HepG2 (cell line): ENCODE results near the gene BABAM2. TPM values are rescaled to one million over a fixed set of nuclear protein-coding genes. Genes with fewer than 3 reads are reported as not detected.

Experiments
- ATAD3A ChIP-seq: sonication (generic); formaldehyde crosslinking; IDR thresholded peaks from 2 replicates; pipeline ENCODE4 v1.4.0; 2020; ENCODE audit warnings: missing genetic modification reagents
- ATF7-NPFF ChIP-seq: sonication (generic); formaldehyde crosslinking; IDR thresholded peaks from 2 replicates; pipeline ENCODE4 v1.8.1; 2023; ENCODE audit warnings: mild to moderate bottlenecking, low read depth, missing genetic modification reagents, moderate library complexity
- BCL6 ChIP-seq: IDR thresholded peaks from 2 replicates; pipeline ENCODE4 v1.6.1; 2016; ENCODE audit warnings: missing genetic modification reagents, missing compliant biosample characterization
- BRCA1 ChIP-seq: sonication (generic); formaldehyde crosslinking; IDR thresholded peaks from 2 replicates; pipeline ENCODE4 v1.4.0; 2020; ENCODE audit warnings: missing genetic modification reagents
- CREB3 ChIP-seq: sonication (generic); formaldehyde crosslinking; IDR thresholded peaks from 2 replicates; pipeline ENCODE4 v1.5.0; 2020; ENCODE audit warnings: missing genetic modification reagents
- GPN1 ChIP-seq: sonication (generic); formaldehyde crosslinking; IDR thresholded peaks from 2 replicates; pipeline ENCODE4 v1.5.1; 2020; ENCODE audit warnings: missing genetic modification reagents, borderline replicate concordance
- HOXA7 ChIP-seq: sonication (generic); formaldehyde crosslinking; IDR thresholded peaks from 2 replicates; pipeline ENCODE4 v1.8.1; 2022; ENCODE audit warnings: mild to moderate bottlenecking, missing genetic modification reagents, moderate library complexity
- IKZF4 ChIP-seq: sonication (generic); formaldehyde crosslinking; IDR thresholded peaks from 2 replicates; pipeline ENCODE4 v1.5.1; 2020; ENCODE audit warnings: borderline replicate concordance, mild to moderate bottlenecking, low read depth, missing genetic modification reagents; ENCODE audit errors: not compliant biosample characterization
- KAT7 ChIP-seq: IDR thresholded peaks from 2 replicates; pipeline ENCODE4 v1.6.1; 2018; ENCODE audit warnings: borderline replicate concordance, missing compliant biosample characterization
- MTA1 ChIP-seq: sonication (generic); formaldehyde crosslinking; IDR thresholded peaks from 2 replicates; pipeline ENCODE4 v1.4.0; 2020; ENCODE audit warnings: missing genetic modification reagents, mild to moderate bottlenecking, borderline replicate concordance
- NFRKB ChIP-seq: fragments of 450-650 bp; IDR thresholded peaks from 2 replicates; pipeline ENCODE4 v1.6.1; 2017
- PRPF4 ChIP-seq: fragments of 200-400 bp; formaldehyde crosslinking; IDR thresholded peaks from 2 replicates; pipeline ENCODE4 v1.6.1; 2016; ENCODE audit warnings: low read length, low read depth; ENCODE audit not compliant: poor library complexity, severe bottlenecking
- RARG ChIP-seq: sonication (generic); formaldehyde crosslinking; IDR thresholded peaks from 2 replicates; pipeline ENCODE4 v1.4.0; 2020; ENCODE audit warnings: low read depth, mild to moderate bottlenecking, missing genetic modification reagents
- RERE ChIP-seq: IDR thresholded peaks from 2 replicates; pipeline ENCODE4 v1.6.1; 2016; ENCODE audit warnings: low read depth, missing genetic modification reagents, missing compliant biosample characterization
- SAFB2 ChIP-seq: sonication (generic); formaldehyde crosslinking; IDR thresholded peaks from 2 replicates; pipeline ENCODE4 v1.5.1; 2020; ENCODE audit warnings: missing genetic modification reagents, low read depth, mild to moderate bottlenecking, borderline replicate concordance
- SRY ChIP-seq: sonication (generic); formaldehyde crosslinking; IDR thresholded peaks from 2 replicates; pipeline ENCODE4 v1.8.0; 2022; ENCODE audit warnings: mild to moderate bottlenecking, missing genetic modification reagents
- TEAD3 ChIP-seq: optimal IDR thresholded peaks from 2 replicates; pipeline ENCODE3; 2016; ENCODE audit warnings: borderline replicate concordance
- ZMAT3 ChIP-seq: sonication (generic); formaldehyde crosslinking; conservative IDR thresholded peaks from 2 replicates; pipeline ENCODE4 v1.7.0; 2021; ENCODE audit warnings: missing genetic modification reagents
- ZNF251 ChIP-seq: sonication (generic); formaldehyde crosslinking; IDR thresholded peaks from 2 replicates; pipeline ENCODE4 v1.9.0; 2021; ENCODE audit warnings: mild to moderate bottlenecking, missing genetic modification reagents
- ZNF484 ChIP-seq: sonication (generic); formaldehyde crosslinking; IDR thresholded peaks from 2 replicates; pipeline ENCODE4 v1.5.1; 2020; ENCODE audit warnings: mild to moderate bottlenecking, low read depth, missing genetic modification reagents, borderline replicate concordance
- ZNF737 ChIP-seq: sonication (generic); formaldehyde crosslinking; IDR thresholded peaks from 2 replicates; pipeline ENCODE4 v1.5.0; 2020; ENCODE audit warnings: missing genetic modification reagents, mild to moderate bottlenecking, borderline replicate concordance
- ZNF800 ChIP-seq: sonication (generic); formaldehyde crosslinking; IDR thresholded peaks from 2 replicates; pipeline ENCODE4 v1.4.0; 2020; ENCODE audit warnings: missing genetic modification reagents
- polyA plus RNA-seq, 8 experiments: library from polyadenylated mRNA; depleted of rRNA in 3 of 8; stranded (reverse) in 7 of 8; unstranded in 1 of 8; fragments of >200 nt; fragmentation: Illumina TruSeq in 4 of 8; extraction: Trizol in 4 of 8; gene quantifications; 2 replicates each; pipeline versions ENCODE4 v1.2.1 to v1.2.3, GENCODE V29; 2011 to 2016; ENCODE audit warnings: low read depth in 4 of 8, missing spikeins in 1 of 8, mixed read lengths in 1 of 8; ENCODE audit not compliant: insufficient read depth in 1 of 8
- total RNA-seq, 5 experiments: library from RNA; depleted of rRNA; stranded (reverse); fragments of >200 nt; fragmentation: Illumina TruSeq; extraction: Trizol; gene quantifications; 2 replicates each; pipeline ENCODE4 v1.2.3, GENCODE V29; 2016; ENCODE audit warnings: low read depth in 1 of 5
- TF ChIP-seq, protein P1 (sequence below): sonication (generic); formaldehyde crosslinking; IDR thresholded peaks from 2 replicates; pipeline ENCODE4 v1.8.0; 2022; ENCODE audit warnings: mild to moderate bottlenecking, missing genetic modification reagents, moderate library complexity

BABAM2 gene
- total and polyA plus RNA-seq, 2 of the 13 experiments (the other 11 are each of a cell fraction or from before 2014, with no cell fraction given): 24.9 to 28.0 TPM

- TF ChIP-seq, protein P1, sequence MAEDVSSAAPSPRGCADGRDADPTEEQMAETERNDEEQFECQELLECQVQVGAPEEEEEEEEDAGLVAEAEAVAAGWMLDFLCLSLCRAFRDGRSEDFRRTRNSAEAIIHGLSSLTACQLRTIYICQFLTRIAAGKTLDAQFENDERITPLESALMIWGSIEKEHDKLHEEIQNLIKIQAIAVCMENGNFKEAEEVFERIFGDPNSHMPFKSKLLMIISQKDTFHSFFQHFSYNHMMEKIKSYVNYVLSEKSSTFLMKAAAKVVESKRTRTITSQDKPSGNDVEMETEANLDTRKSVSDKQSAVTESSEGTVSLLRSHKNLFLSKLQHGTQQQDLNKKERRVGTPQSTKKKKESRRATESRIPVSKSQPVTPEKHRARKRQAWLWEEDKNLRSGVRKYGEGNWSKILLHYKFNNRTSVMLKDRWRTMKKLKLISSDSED: no peak
- TF ChIP-seq ATF7-NPFF (CRISPR knock-in tag) (no peak), TEAD3 (CRISPR knock-in tag) (peak; percentile 8), CREB3 (no peak), ZNF737 (CRISPR knock-in tag) (no peak), IKZF4 (CRISPR knock-in tag) (no peak), NFRKB (no peak), GPN1 (CRISPR knock-in tag) (no peak), ATAD3A (CRISPR knock-in tag) (no peak), HOXA7 (CRISPR knock-in tag) (no peak), BRCA1 (CRISPR knock-in tag) (no peak), ZNF251 (CRISPR knock-in tag) (no peak), ZNF800 (no peak; the same call in 1 of the 2 replicates), SRY (CRISPR knock-in tag) (no peak), BCL6 (CRISPR knock-in tag) (peak; percentile 55), PRPF4 (no peak), ZNF484 (CRISPR knock-in tag) (no peak), RARG (CRISPR knock-in tag) (no peak), KAT7 (no peak), ZMAT3 (no peak), SAFB2 (CRISPR knock-in tag) (no peak), RERE (CRISPR knock-in tag) (peak; percentile 38; the same call in 1 of the 2 replicates), MTA1 (no peak)
Measured at GRCh38 chr2:28011322-28011737, 120.8 kb downstream of the BABAM2 start (continued).
